Activated CD8-positive, alpha-beta memory T cell treated with anti-CD3 and anti-CD28 coated beads, Interleukin-2, amount 50 U/mL, for 24 hours (primary cell): ENCODE measurements around the gene EFNA2.
A peak's percentile ranks its signal among the peaks of the same experiment; 100 is the strongest.

Source experiments
- DNase-seq: peaks from one replicate; pipeline ENCODE4 v3.0.0-alpha.2; 2020; ENCODE audit errors: extremely low read depth

The EFNA2 gene

GRCh38 chr19:1249298-1249989 is 36.2 kb upstream of the EFNA2 start:
- peak; percentile 73 for DNase-seq

- no peak for DNase-seq
These were observed 35.7 kb upstream of the EFNA2 start for GRCh38 chr19:1249990-1250436.

GRCh38 chr19:1250437-1251260 is 35.0 kb upstream of the EFNA2 start:
- no peak for DNase-seq

GRCh38 chr19:1251330-1252220 is 34.1 kb upstream of the EFNA2 start:
- DNase-seq: no peak

GRCh38 chr19:1252221-1252820 is 33.4 kb upstream of the EFNA2 start:
- DNase-seq: no peak

GRCh38 chr19:1252821-1253513 is 32.7 kb upstream of the EFNA2 start:
- no peak for DNase-seq

- no peak for DNase-seq
These were observed 32.1 kb upstream of the EFNA2 start for GRCh38 chr19:1253514-1254080.

- no peak for DNase-seq
These were observed 31.6 kb upstream of the EFNA2 start for GRCh38 chr19:1254081-1254527.

- no peak for DNase-seq
These were observed 31.0 kb upstream of the EFNA2 start for GRCh38 chr19:1254530-1255185.

GRCh38 chr19:1255186-1256161 is 30.2 kb upstream of the EFNA2 start:
- DNase-seq: no peak

- no peak for DNase-seq
These were observed 28.8 kb upstream of the EFNA2 start for GRCh38 chr19:1256646-1257474.

- no peak for DNase-seq
These were observed 28.1 kb upstream of the EFNA2 start for GRCh38 chr19:1257475-1258162.

- DNase-seq: no peak
These were observed 27.5 kb upstream of the EFNA2 start for GRCh38 chr19:1258163-1258492.

- no peak for DNase-seq
These were observed 26.9 kb upstream of the EFNA2 start for GRCh38 chr19:1258707-1259205.

- DNase-seq: no peak
These were observed 26.3 kb upstream of the EFNA2 start for GRCh38 chr19:1259206-1259875.

GRCh38 chr19:1259876-1260748 is 25.6 kb upstream of the EFNA2 start:
- DNase-seq: no peak
